Heart left ventricle (tissue), 16 donors: Measurements from ENCODE around the gene TSC2. TPM values are rescaled to one million over a fixed set of nuclear protein-coding genes. Genes with fewer than 3 reads are reported as not detected.
"Not testable (repeated sequence)": the region's sequence is repeated elsewhere in the genome, so short reads cannot be mapped to it uniquely, and the experiment has no call there.

ENCODE experiments used
- ATAC-seq, 4 donors: fragments of 200-7000 bp; cut with Tn5 transposase; one replicate each; pipeline ENCODE4 v1.9.1; 2020 to 2022; ENCODE audit warnings: moderate library complexity in 4 of 4, mild to moderate bottlenecking in 3 of 4, moderate number of reproducible peaks in 1 of 4
- DNase-seq, 5 donors: peaks; one replicate each; pipeline ENCODE4 v3.0.0-alpha.2; 2020
- H3K27ac ChIP-seq, 12 donors: fragments of 200-600 bp; sonication (generic) in 4 of 12; one replicate each; pipeline versions ENCODE4 v1.5.0 to v1.8.0; 2016 to 2022; ENCODE audit warnings: mild to moderate bottlenecking in 2 of 12
- H3K27me3 ChIP-seq, 9 donors: fragments of 200-600 bp; sonication (generic) in 2 of 9; one replicate each; pipeline versions ENCODE4 v1.5.1 to v1.8.0; 2016 to 2022; ENCODE audit warnings: mild to moderate bottlenecking in 3 of 9
- H3K36me3 ChIP-seq, 9 donors: fragments of 200-600 bp; sonication (generic) in 2 of 9; one replicate each; pipeline versions ENCODE4 v1.5.0 to v1.8.0; 2018 to 2022; ENCODE audit warnings: mild to moderate bottlenecking in 2 of 9
- H3K4me1 ChIP-seq, 12 donors: fragments of 200-600 bp; sonication (generic) in 4 of 12; one replicate each; pipeline versions ENCODE4 v1.5.0 to v1.8.0; 2016 to 2022; ENCODE audit warnings: mild to moderate bottlenecking in 3 of 12
- H3K4me3 ChIP-seq, 12 donors: fragments of 200-600 bp; sonication (generic) in 4 of 12; one replicate each; pipeline versions ENCODE4 v1.5.0 to v1.8.0; 2017 to 2022; ENCODE audit warnings: mild to moderate bottlenecking in 9 of 12, moderate library complexity in 4 of 12
- H3K9me3 ChIP-seq, 12 donors: fragments of 200-600 bp; sonication (generic) in 4 of 12; one replicate each; pipeline versions ENCODE4 v1.5.0 to v1.8.0; 2016 to 2022; ENCODE audit warnings: mild to moderate bottlenecking in 1 of 12
- CTCF ChIP-seq, 12 donors: fragments of 200-600 bp; sonication (generic) in 4 of 12; IDR thresholded peaks; one replicate each; pipeline versions ENCODE4 v1.5.0 to v1.8.0; 2018 to 2022; ENCODE audit warnings: antibody characterized with exemption in 12 of 12, mild to moderate bottlenecking in 5 of 12
- POLR2A ChIP-seq, 2 donors: fragments of 450-650 bp; IDR thresholded peaks; one replicate each; pipeline ENCODE4 v1.6.1; 2017; ENCODE audit warnings: antibody characterized with exemption in 2 of 2, mild to moderate bottlenecking in 2 of 2, moderate library complexity in 2 of 2
- WGBS, 4 donors: extraction: QIAGEN DNeasy Blood & Tissue Kit in 2 of 4; methylation state at CpG; one replicate each; pipeline versions ENCODE4 v1.1.5 to v1.1.7; 2013 to 2018; 5-methylcytosine and 5-hydroxymethylcytosine counted together
- intact Hi-C, 10 donors: fragments of 100-400 bp; cut with DNase I; formaldehyde crosslinking; loops; one replicate each; pipeline versions ENCODE4 v1.11.1 to v1.14.2; 2022
- polyA plus RNA-seq, 2 donors: library from polyadenylated mRNA; stranded (reverse); fragments of 200-250 nt; gene quantifications; one replicate each; pipeline ENCODE4 v1.2.3, GENCODE V29; 2013
- total RNA-seq, 9 donors: library from RNA; depleted of rRNA in 2 of 9; stranded (reverse); fragments of >200 nt in 2 of 9; fragmentation: NEBNext Ultra II Directional in 3 of 9; extraction: Animal tissue kit (Norgen Biotek cat#: 25700) in 3 of 9; gene quantifications; one replicate each; pipeline versions ENCODE4 v1.1.0 to v1.2.4, GENCODE V29; 2016 to 2023
- donor health status: ischemic (EF 13 %, LVEDD 7.1; RV severe dilation, severe dysfunction).
- donor health status: healthy with polysubstance abuse.
- donor health status: DM: no; HTN: yes; CAD: no.
- donor health status: DM: no; HTN: no; CAD: no.
- donor health status: ischemic (EF 25% LVEDD 6.9; RV normal size, moderate dysfunction).
- donor health status: ischemic (EF 25% LVEDD 5.7; RV mildly dilated, moderate dysfunction).
- donor health status: healthy.
- donor health status: DM: yes; HTN: yes; CAD: no.
- donor health status: ischemic (EF 35%, LVEDD 5.7; RV mildly dilated, moderate dysfunction).
- donor health status: nonischemic (EF 11% LVEDD 7.7; RV severe dilation, severe dysfunction).
- donor health status: DM: yes; HTN: yes; CAD: no.
- donor health status: PGD.
- donor health status: ischemic (EF 29% LVEDD 5.4; RV normal size, mild dysfunction).
- donor health status: nonischemic (EF 23%, LVEDD 6.1; RV moderate dilation, normal function).

The TSC2 gene
- total and polyA plus RNA-seq, 11 donors, result 33.3 to 94.5 (median 67.7) TPM

DNA sequence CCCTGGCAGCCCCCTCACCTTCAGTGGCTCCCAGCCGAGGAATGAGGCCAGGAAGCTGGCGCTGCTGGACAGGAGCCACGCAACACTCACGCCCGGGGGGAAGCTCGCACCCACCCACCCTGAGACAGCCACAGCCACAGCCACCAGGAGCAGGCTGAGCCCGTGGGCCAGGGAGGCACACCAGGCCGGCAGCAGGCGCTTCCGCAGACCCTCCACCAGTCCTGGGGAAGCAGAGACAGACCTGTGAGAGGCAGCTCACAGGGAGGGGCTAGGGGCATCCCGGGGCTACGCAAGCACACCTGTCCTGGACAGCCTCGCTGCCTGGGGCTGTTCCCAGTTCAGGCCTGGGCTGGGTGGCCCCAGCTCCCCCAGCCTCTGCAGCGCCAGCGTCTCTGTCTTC is 46.0 kb downstream of the TSC2 start:
- no peak for TF ChIP-seq POLR2A (IDR thresholded peaks at IDR 0.05)
- no peak for TF ChIP-seq CTCF (IDR thresholded peaks at IDR 0.05)
- H3K27ac ChIP-seq, result no peak overlapping the region
- 78 to 92% (median 86%) methylated on average over 14 to 15 of the region's 15 CpGs for WGBS, 4 donors
- peaks cover 0 to 11% (median 0%) of the 10 kb centered on the region in 12 donors for H3K4me1 ChIP-seq
- H3K36me3 ChIP-seq, result peaks cover 0 to 91% (median 90%) of the 10 kb centered on the region in 9 donors
- DNase-seq (no peak), ATAC-seq (no peak)
- H3K9me3 ChIP-seq, result no peaks in the 10 kb centered on the region
- no peak overlapping the region for H3K4me3 ChIP-seq
- no peaks in the 10 kb centered on the region for H3K27me3 ChIP-seq
- intact Hi-C loops, result no loop called here

GRCh38 chr16:2095315-2095853 is 47.6 kb downstream of the TSC2 start:
- DNase-seq (no peak), ATAC-seq (no peak)
- no peak overlapping the region for H3K27ac ChIP-seq
- H3K9me3 ChIP-seq, result no peaks in the 10 kb centered on the region
- H3K27me3 ChIP-seq, result no peaks in the 10 kb centered on the region
- WGBS, 4 donors, result 95 to 97% (median 96%) methylated on average over 25 to 26 of the region's 26 CpGs
- TF ChIP-seq POLR2A (IDR thresholded peaks at IDR 0.05) (no peak), CTCF (IDR thresholded peaks at IDR 0.05) (no peak)
- intact Hi-C loops, result no loop called here
- peaks cover 0 to 11% (median 0%) of the 10 kb centered on the region in 12 donors for H3K4me1 ChIP-seq
- peaks cover 0 to 91% (median 90%) of the 10 kb centered on the region in 9 donors for H3K36me3 ChIP-seq
- H3K4me3 ChIP-seq, result no peak overlapping the region

DNA sequence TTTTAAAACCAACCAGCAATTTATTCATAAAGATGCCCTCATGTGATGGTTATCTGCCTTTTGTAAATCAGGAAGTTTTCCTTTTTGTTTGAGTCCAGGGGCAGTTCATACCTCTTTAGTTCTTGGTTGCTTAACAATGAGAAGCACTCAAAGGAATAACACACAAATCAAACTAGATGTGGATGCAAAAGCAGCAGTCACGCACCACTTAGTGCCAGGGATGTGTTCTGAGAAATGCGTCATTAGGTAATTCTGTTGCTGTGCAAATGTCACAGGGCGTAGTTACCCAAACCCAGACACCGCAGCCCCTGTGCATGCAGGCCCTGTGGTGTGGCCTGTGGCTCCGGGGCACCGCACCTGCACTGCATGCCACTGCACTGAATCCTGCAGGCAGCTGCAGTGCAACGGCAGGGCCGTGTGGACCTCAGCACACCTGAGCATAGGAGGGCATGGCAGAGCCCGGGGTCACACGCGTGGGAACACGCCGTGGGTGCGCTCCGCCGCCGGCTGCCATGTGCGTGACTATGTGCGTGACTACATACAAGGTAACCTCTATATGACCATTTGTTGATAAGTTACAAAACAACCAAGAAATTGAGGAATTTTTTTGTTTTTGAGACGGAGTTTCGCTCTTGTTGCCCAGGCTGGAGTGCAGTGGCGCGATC is 48.3 kb downstream of the TSC2 start:
- H3K27ac ChIP-seq, result no peak overlapping the region
- H3K27me3 ChIP-seq, result no peaks in the 10 kb centered on the region
- peaks cover 0 to 7% (median 0%) of the 10 kb centered on the region in 12 donors for H3K4me1 ChIP-seq
- TF ChIP-seq CTCF (IDR thresholded peaks at IDR 0.05), result no peak
- TF ChIP-seq POLR2A (IDR thresholded peaks at IDR 0.05), result no peak
- H3K4me3 ChIP-seq, result no peak overlapping the region
- no peaks in the 10 kb centered on the region for H3K9me3 ChIP-seq
- no peak for DNase-seq
- WGBS, 4 donors, result 87 to 97% (median 96%) methylated on average over 21 to 23 of the region's 23 CpGs
- intact Hi-C loops, result no loop called here
- H3K36me3 ChIP-seq, result peaks cover 0 to 93% (median 91%) of the 10 kb centered on the region in 9 donors
- ATAC-seq, result peak in 1 of 4 donors; percentile 3

GRCh38 chr16:2096853-2097595 is 49.2 kb downstream of the TSC2 start:
- H3K27ac ChIP-seq, result no peak overlapping the region
- no peaks in the 10 kb centered on the region for H3K27me3 ChIP-seq
- H3K9me3 ChIP-seq, result no peaks in the 10 kb centered on the region
- no peak overlapping the region for H3K4me3 ChIP-seq
- no peaks in the 10 kb centered on the region for H3K4me1 ChIP-seq
- H3K36me3 ChIP-seq, result peaks cover 0 to 94% (median 90%) of the 10 kb centered on the region in 9 donors
- TF ChIP-seq POLR2A (IDR thresholded peaks at IDR 0.05) (no peak), CTCF (IDR thresholded peaks at IDR 0.05) (no peak)
- ATAC-seq (peak in 2 of 4 donors; percentile 17 to 22), DNase-seq (no peak)
- intact Hi-C loops, result no loop called here
- WGBS, 4 donors, result 78 to 93% (median 83%) methylated on average over 7 to 25 of the region's 25 CpGs

- H3K4me3 ChIP-seq, H3K9me3 ChIP-seq, H3K27ac ChIP-seq, H3K27me3 ChIP-seq, DNase-seq, H3K4me1 ChIP-seq, intact Hi-C loops, ATAC-seq: not testable (repeated sequence)
- WGBS, 4 donors, result 84 to 93% (median 92%) methylated on average over 2 to 14 of the region's 14 CpGs
- peaks cover 0 to 93% (median 88%) of the 10 kb centered on the region in 9 donors for H3K36me3 ChIP-seq
Measured at GRCh38 chr16:2097689-2098088, 49.9 kb downstream of the TSC2 start.

DNA sequence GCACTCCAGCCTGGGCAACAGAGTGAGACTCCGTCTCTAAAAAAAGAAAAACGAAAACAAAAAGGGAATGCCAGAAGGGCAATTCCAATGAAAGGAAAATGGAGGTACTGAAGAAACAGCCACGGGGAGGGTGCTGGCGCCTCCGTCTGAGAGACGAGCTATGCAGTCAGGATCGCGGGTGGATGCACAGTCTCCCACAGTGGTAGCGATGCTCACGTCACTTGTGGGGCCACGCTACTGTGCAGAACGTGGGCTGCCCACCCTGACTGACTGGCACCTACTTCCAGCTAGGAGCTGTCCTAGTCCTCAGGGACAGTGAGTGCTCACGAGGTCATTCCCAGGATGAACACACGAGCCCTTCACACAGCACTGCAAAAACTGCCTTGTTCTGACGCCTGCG is 53.8 kb downstream of the TSC2 start:
- H3K9me3 ChIP-seq, H3K27ac ChIP-seq, H3K27me3 ChIP-seq, DNase-seq, intact Hi-C loops, H3K4me3 ChIP-seq, ATAC-seq, H3K4me1 ChIP-seq: not testable (repeated sequence)
- 84 to 94% (median 91%) methylated on average over 10 to 14 of the region's 16 CpGs for WGBS, 4 donors
- peaks cover 0 to 79% (median 75%) of the 10 kb centered on the region in 9 donors for H3K36me3 ChIP-seq
